ENCODE data around the gene DNAJB8.

Gene DNAJB8

DNA sequence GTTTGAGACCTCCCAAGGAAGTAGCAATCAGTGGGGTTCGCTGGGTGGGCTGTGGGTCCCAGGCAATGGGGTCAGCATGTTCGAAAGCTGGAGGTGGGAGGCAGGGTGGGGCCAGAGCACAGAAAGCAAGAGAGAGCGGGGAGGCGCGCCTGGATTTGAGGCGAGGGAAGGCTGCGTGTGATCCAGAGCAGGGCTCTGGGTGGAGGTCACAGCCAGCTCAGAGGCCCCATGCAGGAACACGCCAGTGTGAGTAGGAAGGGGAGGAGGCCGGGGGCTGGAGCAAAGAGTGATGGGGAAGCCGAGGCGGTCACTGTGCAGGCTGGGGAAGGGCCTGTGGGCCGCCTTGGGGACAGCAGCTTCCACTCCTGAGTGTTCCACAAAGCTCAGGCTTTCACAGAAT is 8.8 kb downstream of the DNAJB8 start:
- TF ChIP-seq, protein P1, sequence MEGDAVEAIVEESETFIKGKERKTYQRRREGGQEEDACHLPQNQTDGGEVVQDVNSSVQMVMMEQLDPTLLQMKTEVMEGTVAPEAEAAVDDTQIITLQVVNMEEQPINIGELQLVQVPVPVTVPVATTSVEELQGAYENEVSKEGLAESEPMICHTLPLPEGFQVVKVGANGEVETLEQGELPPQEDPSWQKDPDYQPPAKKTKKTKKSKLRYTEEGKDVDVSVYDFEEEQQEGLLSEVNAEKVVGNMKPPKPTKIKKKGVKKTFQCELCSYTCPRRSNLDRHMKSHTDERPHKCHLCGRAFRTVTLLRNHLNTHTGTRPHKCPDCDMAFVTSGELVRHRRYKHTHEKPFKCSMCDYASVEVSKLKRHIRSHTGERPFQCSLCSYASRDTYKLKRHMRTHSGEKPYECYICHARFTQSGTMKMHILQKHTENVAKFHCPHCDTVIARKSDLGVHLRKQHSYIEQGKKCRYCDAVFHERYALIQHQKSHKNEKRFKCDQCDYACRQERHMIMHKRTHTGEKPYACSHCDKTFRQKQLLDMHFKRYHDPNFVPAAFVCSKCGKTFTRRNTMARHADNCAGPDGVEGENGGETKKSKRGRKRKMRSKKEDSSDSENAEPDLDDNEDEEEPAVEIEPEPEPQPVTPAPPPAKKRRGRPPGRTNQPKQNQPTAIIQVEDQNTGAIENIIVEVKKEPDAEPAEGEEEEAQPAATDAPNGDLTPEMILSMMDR (conservative IDR thresholded peaks at IDR 0.05; ENCODE audit: control insufficient read depth, insufficient read depth, low read depth, low read length): no peak
- no peak overlapping the region for H3K4me3 ChIP-seq (ENCODE audit: control insufficient read depth, low read depth, low read length)
- no peak for DNase-seq (ENCODE audit: low read depth)

DNA sequence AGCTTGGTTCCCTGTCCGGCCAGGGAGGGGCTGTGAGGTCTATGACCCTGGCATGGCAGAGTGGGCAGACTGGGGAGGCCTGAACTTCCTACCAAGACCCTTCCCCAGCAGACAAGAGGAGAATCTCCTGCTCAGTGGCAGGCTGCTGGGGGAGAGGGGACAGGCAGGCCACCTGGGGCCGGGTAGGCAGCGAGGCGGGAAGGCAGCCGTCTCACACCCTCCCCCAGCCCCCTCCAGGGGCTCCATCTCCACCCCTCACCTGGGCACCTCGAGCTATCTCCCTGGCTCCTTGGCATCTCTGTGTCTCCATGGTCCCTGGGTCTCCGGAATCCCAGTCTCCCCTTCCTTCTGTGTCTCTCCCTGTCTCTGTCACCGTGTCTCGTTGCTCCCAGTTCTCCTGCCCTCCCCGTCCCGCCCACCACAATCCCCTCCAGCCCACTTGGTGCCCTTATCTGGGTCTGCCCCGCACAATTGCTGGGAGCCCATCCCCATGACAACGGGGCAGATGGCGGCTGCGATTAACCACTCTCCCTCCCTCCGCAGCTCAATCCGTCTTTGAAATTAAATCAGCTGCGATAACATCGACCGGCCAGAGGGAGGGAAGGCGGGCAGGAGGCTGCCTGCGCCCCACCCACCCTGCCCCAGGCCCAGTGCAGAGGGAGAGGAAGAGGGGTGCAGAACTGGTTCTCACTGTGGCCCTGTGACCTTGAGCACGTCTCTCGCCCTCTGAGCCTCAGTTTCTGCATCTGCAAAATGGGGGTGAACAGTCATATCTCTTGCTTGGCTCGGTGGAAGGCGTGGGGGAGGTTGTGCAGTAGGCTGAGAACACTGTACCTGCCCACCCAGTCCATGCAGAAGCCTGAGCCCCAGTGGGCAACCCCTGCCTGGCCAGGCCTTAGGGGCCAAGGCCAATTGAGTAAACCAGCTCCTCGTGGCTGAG is 9.6 kb downstream of the DNAJB8 start:
- no peak overlapping the region for H3K4me3 ChIP-seq (ENCODE audit: control insufficient read depth, low read depth, low read length)
- TF ChIP-seq, protein P1 (conservative IDR thresholded peaks at IDR 0.05; ENCODE audit: control insufficient read depth, insufficient read depth, low read depth, low read length): no peak
- no peak for DNase-seq (ENCODE audit: low read depth)

GRCh38 chr3:128455786-128456748 is 10.6 kb downstream of the DNAJB8 start:
- no peak for DNase-seq (ENCODE audit: low read depth)
- no peak overlapping the region for H3K4me3 ChIP-seq (ENCODE audit: control insufficient read depth, low read depth, low read length)
- TF ChIP-seq, protein P1 (conservative IDR thresholded peaks at IDR 0.05; ENCODE audit: control insufficient read depth, insufficient read depth, low read depth, low read length): no peak

- DNase-seq (ENCODE audit: low read depth): no peak
- H3K4me3 ChIP-seq (ENCODE audit: control insufficient read depth, low read depth, low read length): no peak overlapping the region
- TF ChIP-seq, protein P1 (conservative IDR thresholded peaks at IDR 0.05; ENCODE audit: control insufficient read depth, insufficient read depth, low read depth, low read length): no peak
Observed at GRCh38 chr3:128455116-128455515, 11.6 kb downstream of the DNAJB8 start.

GRCh38 chr3:128454310-128454618 is 12.4 kb downstream of the DNAJB8 start:
- TF ChIP-seq, protein P1 (conservative IDR thresholded peaks at IDR 0.05; ENCODE audit: control insufficient read depth, insufficient read depth, low read depth, low read length): no peak
- no peak overlapping the region for H3K4me3 ChIP-seq (ENCODE audit: control insufficient read depth, low read depth, low read length)
- DNase-seq (ENCODE audit: low read depth): no peak

- TF ChIP-seq, protein P1 (conservative IDR thresholded peaks at IDR 0.05; ENCODE audit: control insufficient read depth, insufficient read depth, low read depth, low read length): no peak
- H3K4me3 ChIP-seq (ENCODE audit: control insufficient read depth, low read depth, low read length): no peak overlapping the region
- no peak for DNase-seq (ENCODE audit: low read depth)
Observed at GRCh38 chr3:128453501-128454309, 13.0 kb downstream of the DNAJB8 start.

Measured in fibroblast of mammary gland (primary cell).